ENCODE data around the gene NRL. TPM values are rescaled to one million over a fixed set of nuclear protein-coding genes. Genes with fewer than 3 reads are reported as not detected.

NRL gene
- total RNA-seq, 1 donor from 2014 or later = 1.2 TPM

GRCh38 chr14:24103451-24103850 lies 11.3 kb downstream of the NRL start:
- FAIRE-seq (no peak), DNase-seq (ENCODE audit: low spot score in 2 of 2) (no peak)

DNA sequence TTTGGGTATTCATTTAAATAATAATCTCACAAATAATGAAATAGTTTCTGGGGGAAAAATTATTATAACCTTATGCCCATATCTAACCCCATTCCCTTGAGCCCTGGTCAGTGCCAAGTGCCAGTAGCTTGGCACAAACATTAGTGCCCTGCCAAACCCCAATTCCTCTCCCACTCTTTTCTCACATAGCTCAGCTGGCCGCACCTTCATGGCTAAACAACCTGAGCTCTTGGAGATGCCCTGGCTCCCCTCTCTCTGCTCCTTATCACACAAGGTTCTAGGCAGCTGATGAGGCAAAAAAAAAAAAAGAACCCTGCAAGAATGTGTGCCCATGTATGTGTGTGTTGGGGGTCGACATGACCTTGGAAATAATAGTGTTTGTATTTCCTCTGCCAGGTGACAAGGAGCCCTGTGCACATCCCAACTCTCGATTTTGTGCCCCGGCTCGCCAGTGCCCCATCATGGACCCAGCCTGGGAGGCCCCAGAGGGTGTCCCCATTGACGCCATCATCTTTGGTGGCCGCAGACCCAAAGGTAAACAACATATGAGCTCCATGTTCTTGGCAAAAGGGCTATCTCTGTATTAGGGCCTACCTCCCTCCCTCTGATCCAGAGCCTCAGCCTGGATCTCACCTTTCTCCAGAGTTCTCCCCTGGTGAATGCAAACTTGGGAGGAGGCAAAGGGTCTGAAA lies 12.2 kb downstream of the NRL start:
- DNase-seq (ENCODE audit: low spot score in 2 of 2) = no peak
- no peak for FAIRE-seq

DNA sequence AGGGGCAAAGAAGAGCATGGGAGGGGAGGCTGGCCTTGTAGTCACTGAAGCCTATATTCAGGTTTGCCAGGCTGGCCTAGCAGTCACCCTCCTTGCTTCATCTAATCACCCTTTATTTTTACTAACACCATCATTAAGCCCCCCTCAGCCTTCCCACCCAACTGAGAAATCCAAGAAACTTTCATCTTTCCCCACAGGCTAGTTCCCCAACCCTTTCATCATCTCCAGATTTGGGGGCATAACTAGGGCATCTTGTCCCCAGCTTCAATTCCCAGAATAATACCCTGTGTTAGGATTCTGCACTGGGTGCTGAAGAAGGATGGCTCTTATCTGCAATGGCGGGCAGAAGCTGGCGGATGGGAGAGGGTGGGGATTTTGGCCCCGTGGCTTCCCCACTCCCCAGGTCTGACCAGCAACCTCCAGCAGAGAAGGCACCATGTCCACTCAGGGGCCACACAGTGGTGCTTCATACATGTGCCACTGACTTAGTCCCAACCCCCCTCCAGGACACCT lies 13.7 kb downstream of the NRL start:
- DNase-seq (ENCODE audit: low spot score in 2 of 2) (no peak), FAIRE-seq (no peak)

DNA sequence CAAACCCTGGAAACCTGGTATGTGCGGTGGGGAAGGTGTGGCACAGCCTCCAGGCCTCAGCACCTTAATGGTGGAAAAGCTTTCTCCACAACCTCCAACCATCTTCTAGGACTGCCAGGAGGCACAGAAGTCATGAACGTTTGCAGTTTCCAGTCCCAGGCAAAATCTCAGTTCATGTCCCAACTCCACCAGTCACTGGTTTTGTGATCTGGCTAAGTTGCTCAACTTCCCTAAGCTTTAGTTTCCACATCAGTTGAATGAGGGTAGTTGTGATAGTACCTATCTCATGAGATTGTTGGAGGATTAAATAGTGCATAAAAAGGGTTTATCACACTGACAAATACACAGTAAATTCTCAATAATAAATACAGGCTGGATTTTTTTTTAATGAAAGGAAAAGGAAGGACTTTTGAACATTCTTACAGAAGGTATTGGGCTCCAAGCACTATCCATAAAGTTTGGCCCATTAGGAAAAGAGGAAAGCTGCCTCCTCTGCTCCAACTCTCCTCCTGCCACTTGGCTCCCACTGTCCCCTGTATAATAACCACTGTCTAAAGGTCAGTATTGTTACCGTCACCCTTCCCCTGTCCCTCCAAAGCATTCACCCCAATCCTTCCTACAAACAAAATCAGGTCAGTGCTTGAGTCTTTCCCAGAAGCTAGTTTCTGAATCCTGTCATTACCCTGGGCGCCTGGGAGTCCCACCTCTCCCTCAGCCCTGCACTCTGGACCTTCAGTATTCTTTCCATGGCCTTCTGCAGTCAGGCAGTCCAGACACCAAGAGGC lies 14.4 kb downstream of the NRL start:
- FAIRE-seq (no peak), DNase-seq (ENCODE audit: low spot score in 2 of 2) (no peak)

DNA sequence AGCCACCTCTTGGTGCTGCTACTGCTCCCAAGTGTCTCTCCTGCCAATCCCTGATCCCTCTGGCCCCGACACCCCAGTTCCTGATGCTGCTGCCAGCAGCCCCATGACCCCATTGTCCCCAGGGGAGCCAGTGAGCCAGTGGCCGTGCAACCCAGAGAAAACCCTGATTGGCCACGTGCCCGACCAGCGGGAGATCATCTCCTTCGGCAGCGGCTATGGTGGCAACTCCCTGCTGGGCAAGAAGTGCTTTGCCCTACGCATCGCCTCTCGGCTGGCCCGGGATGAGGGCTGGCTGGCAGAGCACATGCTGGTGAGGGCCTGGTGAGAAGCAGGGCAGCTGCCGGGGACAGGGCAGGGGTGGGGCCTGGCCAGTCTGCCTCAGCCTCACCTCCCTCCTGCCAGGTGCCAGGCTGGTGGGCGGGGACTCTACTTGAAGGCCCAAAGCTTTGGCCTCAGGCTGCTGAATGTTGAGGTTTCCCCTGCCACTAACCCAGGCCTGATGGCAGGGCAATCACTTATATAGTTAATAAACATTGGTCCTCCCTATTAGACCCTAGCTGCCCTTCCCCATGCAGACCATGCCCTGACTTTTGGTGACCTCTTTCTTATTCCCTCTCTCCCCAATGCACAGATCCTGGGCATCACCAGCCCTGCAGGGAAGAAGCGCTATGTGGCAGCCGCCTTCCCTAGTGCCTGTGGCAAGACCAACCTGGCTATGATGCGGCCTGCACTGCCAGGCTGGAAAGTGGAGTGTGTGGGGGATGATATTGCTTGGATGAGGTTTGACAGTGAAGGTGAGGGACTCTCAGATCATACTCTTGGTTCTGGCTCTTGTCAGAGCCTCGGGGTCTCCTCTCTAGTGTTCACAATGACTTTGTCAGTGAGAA lies 15.6 kb downstream of the NRL start:
- FAIRE-seq = no peak
- no peak for DNase-seq (ENCODE audit: low spot score in 2 of 2)

DNA sequence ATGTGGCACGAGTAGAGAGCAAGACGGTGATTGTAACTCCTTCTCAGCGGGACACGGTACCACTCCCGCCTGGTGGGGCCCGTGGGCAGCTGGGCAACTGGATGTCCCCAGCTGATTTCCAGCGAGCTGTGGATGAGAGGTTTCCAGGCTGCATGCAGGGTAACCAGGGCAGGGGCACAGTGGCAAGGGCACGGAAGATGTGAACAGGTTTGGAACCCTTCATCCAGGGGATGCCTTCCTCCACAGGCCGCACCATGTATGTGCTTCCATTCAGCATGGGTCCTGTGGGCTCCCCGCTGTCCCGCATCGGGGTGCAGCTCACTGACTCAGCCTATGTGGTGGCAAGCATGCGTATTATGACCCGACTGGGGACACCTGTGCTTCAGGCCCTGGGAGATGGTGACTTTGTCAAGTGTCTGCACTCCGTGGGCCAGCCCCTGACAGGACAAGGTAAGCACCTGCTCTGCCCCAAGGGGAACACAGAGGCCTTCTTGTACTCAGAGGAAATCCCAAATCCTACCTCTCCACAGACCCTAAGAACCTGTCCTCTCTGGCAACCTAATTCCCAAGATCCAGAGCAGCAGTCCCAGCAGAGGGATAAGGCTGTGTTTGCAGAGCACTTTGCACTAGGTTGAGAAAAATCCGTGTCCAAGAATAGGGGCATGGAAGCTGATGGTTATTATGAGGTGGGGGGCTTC lies 16.4 kb downstream of the NRL start:
- no peak for DNase-seq (ENCODE audit: low spot score in 2 of 2)
- FAIRE-seq = no peak

DNA sequence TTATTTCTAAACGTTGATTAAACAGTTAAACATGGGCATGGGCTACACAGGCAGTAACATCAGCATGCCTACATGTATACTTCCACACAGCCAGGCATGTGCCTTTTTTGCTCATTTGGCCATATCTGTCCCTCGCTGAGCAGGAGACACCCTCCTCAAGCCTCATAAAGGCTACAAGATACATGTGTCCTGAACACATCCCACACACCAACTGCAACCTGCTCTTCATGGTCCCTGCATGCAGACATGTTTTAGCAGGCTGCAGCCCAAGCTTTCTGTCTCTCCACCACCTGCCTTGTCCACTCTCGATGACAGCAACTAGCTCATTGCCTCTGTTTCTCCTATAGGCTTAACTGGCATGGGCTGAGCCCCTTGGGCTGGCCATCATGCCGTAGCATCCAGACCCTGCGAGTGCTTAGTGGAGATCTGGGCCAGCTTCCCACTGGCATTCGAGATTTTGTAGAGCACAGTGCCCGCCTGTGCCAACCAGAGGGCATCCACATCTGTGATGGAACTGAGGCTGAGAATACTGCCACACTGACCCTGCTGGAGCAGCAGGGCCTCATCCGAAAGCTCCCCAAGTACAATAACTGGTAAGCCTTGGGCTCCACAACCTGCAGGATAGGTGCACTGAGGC lies 18.1 kb downstream of the NRL start:
- FAIRE-seq (no peak), DNase-seq (ENCODE audit: low spot score in 2 of 2) (no peak)

GRCh38 chr14:24095271-24096068 lies 19.3 kb downstream of the NRL start:
- no peak for FAIRE-seq
- DNase-seq (ENCODE audit: low spot score in 2 of 2) = no peak

DNA sequence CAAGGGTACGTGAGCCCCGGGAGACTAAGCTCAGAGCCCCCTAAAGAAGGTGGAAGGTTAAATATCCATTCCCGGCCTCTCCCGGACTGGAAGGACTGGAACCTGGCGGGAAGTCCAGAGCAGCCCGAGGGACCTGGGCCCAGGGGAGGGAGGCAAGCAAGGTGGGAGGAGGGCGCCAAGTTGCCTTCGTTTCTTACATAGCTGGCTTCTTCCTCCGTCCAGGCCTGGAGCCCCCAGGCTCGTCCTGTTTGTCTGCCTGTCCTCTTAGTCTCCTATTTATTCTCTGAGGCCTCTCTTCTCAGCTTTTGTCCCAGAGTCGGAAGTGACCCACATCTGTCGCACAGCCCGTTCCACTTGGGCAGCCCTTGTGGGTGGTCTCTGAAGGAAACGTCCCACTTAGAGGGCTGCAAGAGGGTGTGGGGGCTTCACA lies 19.9 kb downstream of the NRL start:
- no peak for FAIRE-seq
- no peak for DNase-seq (ENCODE audit: low spot score in 2 of 2)

- FAIRE-seq = no peak
- DNase-seq (ENCODE audit: low spot score in 2 of 2) = peak; percentile 78 to 88
Measured at GRCh38 chr14:24093901-24094840, 20.6 kb downstream of the NRL start, which contains the start of gene PCK2. TSS of gene PCK2 (plus strand) at chr14:24094311. CDS start at chr14:24094406, 95 bp downstream.

- FAIRE-seq (no peak), DNase-seq (ENCODE audit: low spot score in 2 of 2) (no peak)
Measured at GRCh38 chr14:24093207-24093900, 21.4 kb downstream of the NRL start.

- FAIRE-seq = no peak
- DNase-seq (ENCODE audit: low spot score in 2 of 2) = no peak
Measured at GRCh38 chr14:24092505-24093206, 22.1 kb downstream of the NRL start.

- DNase-seq (ENCODE audit: low spot score in 2 of 2) = no peak
- no peak for FAIRE-seq
Measured at GRCh38 chr14:24092110-24092504, 22.6 kb downstream of the NRL start.

GRCh38 chr14:24089890-24090289 lies 24.9 kb downstream of the NRL start:
- FAIRE-seq (no peak), DNase-seq (ENCODE audit: low spot score in 2 of 2) (no peak)

DNA sequence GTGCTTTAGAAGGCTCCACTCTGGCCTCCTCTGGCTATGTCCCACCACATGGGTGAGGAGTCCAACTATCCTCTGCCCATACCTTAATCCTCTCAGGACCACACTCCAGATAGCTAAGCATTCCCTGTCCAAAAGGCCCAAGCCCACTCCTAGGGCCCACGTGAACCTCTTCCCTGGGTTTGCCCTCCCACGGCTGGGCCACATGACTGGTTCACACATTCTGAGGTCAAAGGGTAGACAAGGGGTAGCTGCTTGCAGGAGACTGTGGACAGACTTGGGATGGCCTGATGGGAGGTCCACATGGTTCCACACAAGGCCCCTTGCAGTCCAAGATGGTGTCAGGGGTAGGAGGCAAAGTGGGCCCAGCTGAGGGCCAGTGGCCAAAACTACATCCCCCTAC lies 26.7 kb downstream of the NRL start:
- DNase-seq (ENCODE audit: low spot score in 2 of 2) (no peak), FAIRE-seq (no peak)

DNA sequence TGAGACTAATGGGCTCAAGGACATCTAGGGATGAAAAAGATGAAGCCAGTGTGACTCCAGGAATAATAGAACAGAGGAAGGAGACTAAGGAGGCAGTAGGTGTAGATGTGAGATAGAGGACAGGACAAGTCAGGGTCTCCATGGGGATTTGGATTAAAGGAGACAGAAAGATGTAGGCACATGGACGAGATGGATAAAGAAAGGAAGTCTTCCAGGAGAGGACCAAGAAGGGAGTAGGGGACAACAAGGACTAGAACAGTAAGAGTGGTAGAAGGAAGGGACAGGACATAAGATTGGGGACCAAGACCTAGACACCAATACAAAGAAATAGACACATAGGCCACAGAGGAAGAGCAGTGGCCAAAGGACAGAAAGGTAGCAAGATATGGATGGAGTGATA lies 27.7 kb downstream of the NRL start:
- no peak for DNase-seq (ENCODE audit: low spot score in 2 of 2)
- FAIRE-seq = no peak
